Effector CD4-positive, alpha-beta T cell (primary cell): ENCODE measurements around the gene SLC25A27. TPM values are rescaled to one million over a fixed set of nuclear protein-coding genes. Genes with fewer than 3 reads are reported as not detected.
A peak's percentile ranks its signal among the peaks of the same experiment; 100 is the strongest.
"Not testable (repeated sequence)": the region's sequence is repeated elsewhere in the genome, so short reads cannot be mapped to it uniquely, and the experiment has no call there.

ENCODE experiments used
- DNase-seq: peaks from one replicate; pipeline ENCODE4 v3.0.0-alpha.2; 2020
- total RNA-seq: gene quantifications from one replicate; lab custom pipeline; 2026; lab: John Stamatoyannopoulos, UW

Gene SLC25A27
- total RNA-seq: not detected

DNA sequence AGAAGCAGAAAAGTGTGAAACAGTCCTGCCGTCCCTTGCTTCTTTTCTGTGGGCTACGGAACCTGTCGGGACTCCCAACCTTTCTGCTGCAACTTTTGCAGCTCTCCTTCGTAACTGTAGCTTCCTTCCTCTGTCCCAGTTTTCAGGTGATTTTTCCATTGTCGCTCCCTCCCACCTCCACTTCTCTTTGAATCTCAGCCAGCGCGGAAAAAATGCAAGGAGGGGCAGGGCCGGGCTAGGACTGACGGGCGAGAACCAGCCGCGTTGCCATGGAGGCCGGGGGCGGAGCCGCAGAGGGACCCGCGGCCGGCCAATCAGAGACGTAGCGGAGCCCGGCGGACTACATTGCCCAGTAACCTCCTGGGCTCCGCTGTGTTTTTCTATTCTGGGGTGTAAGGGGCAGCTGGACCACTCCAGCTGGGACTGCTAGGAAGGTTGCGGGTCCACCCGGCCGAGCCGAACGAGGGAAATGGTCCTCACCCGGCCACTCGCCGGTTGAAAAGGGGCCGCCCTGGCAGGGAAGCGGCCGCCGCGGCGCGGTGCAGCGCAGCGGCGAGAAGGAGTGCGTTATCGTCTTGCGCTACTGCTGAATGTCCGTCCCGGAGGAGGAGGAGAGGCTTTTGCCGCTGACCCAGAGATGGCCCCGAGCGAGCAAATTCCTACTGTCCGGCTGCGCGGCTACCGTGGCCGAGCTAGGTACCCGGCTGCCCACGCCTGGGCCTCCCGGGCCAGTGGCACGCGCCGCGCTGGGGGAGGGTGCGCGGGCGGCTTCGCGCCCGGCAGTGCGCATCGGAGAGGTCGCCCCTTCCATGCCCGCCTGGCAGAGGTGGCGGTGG, at the start of gene SLC25A27, which contains the start of gene CYP39A1:
Gene SLC25A27 (plus strand): TSS at position 373 of the 836 bp plus-strand sequence. CDS start 218 bp downstream, at position 591.
Gene CYP39A1 (minus strand): TSS at position 216 of the 836 bp plus-strand sequence. CDS start 236 bp downstream, outside the sequence.
- DNase-seq: peak; percentile 50

GRCh38 chr6:46605091-46605797, 47.5 kb upstream of the SLC25A27 start:
- no peak for DNase-seq

DNA sequence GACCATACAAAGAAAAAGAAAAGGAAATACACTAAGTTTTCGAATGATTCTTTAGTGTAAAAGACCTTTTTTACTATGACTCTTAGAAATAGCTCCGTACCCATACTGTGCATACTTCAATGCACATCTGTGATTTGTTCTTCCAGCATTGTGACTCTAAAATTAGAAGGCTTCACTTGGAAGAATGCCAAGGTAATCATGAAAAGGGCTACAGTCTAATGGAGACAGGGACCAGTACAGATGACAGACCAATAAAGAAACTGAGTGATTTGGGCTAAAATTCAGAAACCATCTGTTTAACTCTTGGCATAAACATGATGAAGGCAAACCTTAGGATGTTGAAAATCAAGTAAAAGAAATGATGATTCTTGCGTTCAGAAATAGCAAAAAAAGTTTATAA, 46.4 kb upstream of the SLC25A27 start:
- no peak for DNase-seq

DNA sequence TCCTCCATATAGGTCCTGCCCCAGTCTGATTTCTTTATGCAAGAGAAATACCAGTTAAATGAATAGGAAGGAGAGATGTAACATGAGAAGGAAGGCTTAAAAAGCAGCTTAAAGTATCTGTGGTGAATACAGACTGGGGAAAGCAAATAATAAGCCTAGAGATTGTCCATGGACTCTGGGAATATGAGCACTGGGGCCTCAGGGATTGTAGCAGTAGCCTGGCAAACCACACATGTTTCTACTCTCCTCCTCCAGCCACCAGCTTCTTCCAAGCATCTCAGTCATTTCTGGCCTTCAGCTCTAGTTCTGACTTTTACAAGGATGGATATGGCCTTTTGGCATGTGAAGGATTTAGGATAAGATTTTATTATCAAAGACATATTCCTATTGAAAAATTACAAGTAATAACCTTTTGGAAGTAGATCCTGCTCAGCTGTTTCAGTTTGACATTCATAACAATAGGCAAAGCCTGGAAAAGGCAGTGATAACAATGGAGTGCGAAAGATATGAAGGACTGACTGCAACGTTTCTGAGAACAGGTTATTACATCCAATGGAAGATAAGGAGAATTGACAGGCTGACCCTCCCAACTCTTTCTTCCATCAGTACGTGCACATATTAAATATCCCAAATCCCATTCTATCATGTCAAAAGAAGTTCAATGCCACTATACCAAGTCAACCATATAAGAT, 41.8 kb upstream of the SLC25A27 start:
- DNase-seq: no peak

DNA sequence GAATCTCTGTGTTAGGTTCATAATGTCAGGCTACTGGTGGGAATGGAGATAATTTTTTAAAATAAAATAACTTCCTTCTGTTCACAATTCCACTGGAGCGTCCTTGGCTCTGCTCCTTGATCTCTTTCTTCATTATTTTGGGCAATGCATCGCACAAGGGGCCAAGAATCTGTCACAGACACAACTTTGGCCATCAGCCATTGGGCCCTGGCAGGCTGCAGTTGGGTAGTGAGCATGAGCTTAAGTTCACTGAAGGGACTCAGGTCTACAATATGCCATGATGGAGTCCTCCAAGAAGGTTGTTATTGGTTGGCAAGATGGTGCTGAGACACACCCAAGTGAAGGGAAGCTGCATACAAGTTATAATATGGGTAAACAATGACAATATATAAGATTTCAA, 40.1 kb upstream of the SLC25A27 start:
- DNase-seq: no peak

DNA sequence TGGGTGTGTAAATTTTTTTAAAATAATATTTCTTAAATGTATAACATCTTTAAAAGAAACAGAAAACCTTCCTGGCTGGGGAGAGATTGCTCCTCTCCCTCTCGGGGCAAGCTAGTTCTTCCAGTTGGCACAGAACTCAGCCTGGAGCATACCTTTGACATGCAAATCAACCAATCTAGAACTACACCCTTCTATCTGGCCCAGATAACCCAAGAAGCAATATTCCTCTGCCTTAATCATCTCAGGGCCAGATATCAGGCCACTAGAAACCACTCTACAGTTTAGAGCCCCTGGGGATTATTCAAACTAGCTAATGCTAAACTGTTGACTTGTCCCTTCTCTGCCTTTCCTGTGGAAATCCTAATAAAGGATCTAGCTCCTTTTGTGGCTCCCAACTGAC, 34.0 kb upstream of the SLC25A27 start:
- DNase-seq: no peak

GRCh38 chr6:46626228-46626909, 26.4 kb upstream of the SLC25A27 start:
- no peak for DNase-seq

DNA sequence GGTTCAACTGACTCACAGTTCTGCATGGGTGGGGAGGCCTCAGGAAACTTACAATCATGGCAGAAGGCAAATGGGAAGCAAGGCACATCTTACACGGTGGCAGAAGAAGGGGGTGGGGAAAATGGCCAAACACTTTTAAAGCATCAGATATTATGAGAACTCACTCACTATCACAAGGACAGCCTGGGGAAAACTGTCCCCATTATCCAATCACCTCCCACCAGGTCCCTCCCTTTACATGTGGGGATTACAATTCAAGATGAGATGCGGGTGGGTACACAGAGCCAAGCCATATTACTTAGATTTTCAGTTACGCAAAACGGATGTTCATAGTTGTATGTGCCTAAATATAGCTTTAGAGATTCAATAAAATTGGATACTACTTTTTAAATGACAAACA, 25.8 kb upstream of the SLC25A27 start:
- no peak for DNase-seq

DNA sequence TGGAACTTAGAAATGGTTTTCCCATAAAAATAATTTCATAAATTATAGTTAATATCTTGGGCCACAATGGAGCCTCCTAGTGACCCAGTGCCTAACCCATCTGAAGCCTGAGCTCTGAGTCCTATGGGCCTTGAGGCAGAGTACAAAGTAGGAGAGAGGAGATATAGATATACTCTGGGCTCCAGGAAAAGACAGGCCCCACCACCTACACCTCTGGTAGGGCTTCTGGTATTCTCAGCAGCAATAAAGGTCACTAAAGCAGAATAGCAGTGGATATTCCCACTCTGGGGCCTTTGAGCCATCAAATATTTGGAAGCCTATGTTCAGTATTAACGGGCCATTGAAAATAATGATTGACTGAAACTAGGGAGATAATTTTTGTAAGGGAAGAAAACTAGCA, 24.3 kb upstream of the SLC25A27 start:
- no peak for DNase-seq

- DNase-seq: no peak
Measured at GRCh38 chr6:46628976-46629375, 23.8 kb upstream of the SLC25A27 start.

GRCh38 chr6:46629691-46630090, 23.1 kb upstream of the SLC25A27 start:
- DNase-seq: no peak

- no peak for DNase-seq
Measured at GRCh38 chr6:46632053-46632452, 20.7 kb upstream of the SLC25A27 start.

DNA sequence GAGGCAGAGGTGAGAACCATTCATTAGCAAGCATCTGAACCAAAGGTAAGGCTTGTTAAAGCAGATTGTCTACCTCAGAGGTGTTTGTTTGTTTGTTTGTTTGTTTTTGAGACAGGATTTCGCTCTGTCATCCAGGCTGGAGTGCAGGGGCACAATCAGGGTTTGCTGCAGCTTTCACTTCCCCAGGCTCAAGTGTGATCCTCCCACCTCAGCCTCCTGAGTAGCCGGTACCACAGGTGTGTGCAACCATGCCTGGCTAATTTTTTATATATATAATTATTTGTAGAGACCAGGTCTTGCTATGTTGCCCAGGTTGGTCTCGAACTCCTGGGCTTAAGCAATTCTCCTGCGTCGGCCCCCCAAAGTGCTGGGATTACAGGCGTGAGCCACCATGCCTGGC, 17.3 kb upstream of the SLC25A27 start:
- no peak for DNase-seq

DNA sequence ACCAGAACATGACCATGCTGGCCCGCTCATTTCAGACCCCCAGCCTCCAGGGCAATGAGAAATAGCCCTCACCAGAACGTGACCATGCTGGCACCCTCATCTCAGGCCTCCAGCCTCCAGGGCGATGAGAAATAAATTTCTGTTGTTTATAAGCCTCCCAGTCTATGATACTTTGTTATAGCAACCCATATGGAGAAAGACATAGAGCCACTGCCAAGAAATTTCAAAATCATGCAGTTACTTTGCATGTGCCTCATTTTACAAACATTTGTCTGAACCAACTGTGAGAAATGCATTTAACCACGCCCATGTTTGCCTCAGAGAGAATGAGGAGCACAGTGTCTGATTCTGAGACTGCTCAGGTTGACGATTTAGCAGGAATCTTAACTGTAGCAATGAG, 15.6 kb upstream of the SLC25A27 start:
- DNase-seq: no peak

GRCh38 chr6:46637933-46638332, 14.8 kb upstream of the SLC25A27 start:
- no peak for DNase-seq

DNA sequence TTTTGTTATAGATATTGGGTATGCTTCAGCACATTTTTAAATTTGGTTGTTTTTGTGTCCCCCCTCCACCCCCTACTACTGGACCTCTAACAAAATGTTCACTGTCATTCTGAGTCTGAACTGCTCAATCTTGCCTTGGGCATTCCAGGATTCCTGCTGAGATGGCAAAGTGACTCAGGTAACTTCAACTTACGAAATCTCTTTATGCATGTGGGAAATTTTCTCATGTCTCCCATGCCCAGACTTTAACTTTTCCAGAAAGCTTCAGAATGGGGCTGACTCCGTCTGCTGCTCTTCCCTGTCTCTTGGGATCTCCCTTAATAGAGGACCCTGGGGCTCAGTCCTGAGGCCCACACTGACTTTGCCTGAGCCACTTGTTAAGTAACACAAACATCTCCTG, 14.1 kb upstream of the SLC25A27 start:
- no peak for DNase-seq

- no peak for DNase-seq
Measured at GRCh38 chr6:46642928-46643751, 9.6 kb upstream of the SLC25A27 start.

- no peak for DNase-seq
Measured at GRCh38 chr6:46645265-46645664, 7.5 kb upstream of the SLC25A27 start.

GRCh38 chr6:46648108-46648507, 4.7 kb upstream of the SLC25A27 start:
- not testable (repeated sequence) for DNase-seq

GRCh38 chr6:46648869-46649492, 3.8 kb upstream of the SLC25A27 start:
- no peak for DNase-seq

DNA sequence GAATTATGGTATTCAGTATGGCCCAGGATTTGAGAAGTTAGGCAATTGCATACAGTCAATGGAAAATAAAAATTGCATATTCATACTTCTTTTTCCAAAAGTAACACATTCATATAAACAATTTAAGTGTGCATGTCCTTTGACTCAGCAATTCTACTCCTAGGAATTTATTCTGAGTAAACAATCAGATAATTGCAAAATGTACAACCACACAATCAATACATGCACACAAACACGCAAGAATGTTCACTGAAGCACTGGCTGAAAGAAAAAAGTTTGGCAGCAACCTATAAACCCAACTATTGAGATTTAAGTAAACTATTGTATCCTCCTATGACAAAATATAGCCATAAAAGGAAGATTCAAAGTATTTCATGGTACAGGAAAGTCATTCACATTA, 1.8 kb upstream of the SLC25A27 start:
- no peak for DNase-seq
